Tibial nerve (tissue), 4 donors: ENCODE measurements around the gene MSH6. TPM values are rescaled to one million over a fixed set of nuclear protein-coding genes. Genes with fewer than 3 reads are reported as not detected.

ENCODE experiments used
- DNase-seq, 2 donors: peaks; one replicate each; pipeline ENCODE4 v3.0.0-alpha.2; 2019; ENCODE audit warnings: low spot score in 2 of 2
- H3K27ac ChIP-seq, 4 donors: fragments of 200-600 bp; sonication (generic) in 3 of 4; one replicate each; pipeline ENCODE4 v1.5.1; 2017 to 2019; ENCODE audit warnings: mild to moderate bottlenecking in 1 of 4
- H3K27me3 ChIP-seq, 2 donors: fragments of 200-600 bp; sonication (generic) in 1 of 2; one replicate each; pipeline versions ENCODE4 v1.5.1 to v1.6.0; 2017 to 2019
- H3K36me3 ChIP-seq, 3 donors: fragments of 200-600 bp; sonication (generic); one replicate each; pipeline ENCODE4 v1.5.1; 2018 to 2019
- H3K4me1 ChIP-seq, 4 donors: fragments of 200-600 bp; sonication (generic) in 3 of 4; one replicate each; pipeline ENCODE4 v1.5.1; 2017 to 2019
- H3K4me3 ChIP-seq, 4 donors: fragments of 200-600 bp; sonication (generic) in 3 of 4; one replicate each; pipeline ENCODE4 v1.5.1; 2017 to 2019; ENCODE audit warnings: mild to moderate bottlenecking in 1 of 4, moderate library complexity in 1 of 4
- H3K9me3 ChIP-seq, 4 donors: fragments of 200-600 bp; sonication (generic) in 3 of 4; one replicate each; pipeline ENCODE4 v1.5.1; 2017 to 2019
- CTCF ChIP-seq, 5 experiments: fragments of 200-600 bp in 3 of 5; fragments of 450-650 bp in 2 of 5; sonication (generic) in 3 of 5; IDR thresholded peaks; one replicate each; pipeline ENCODE4 v1.5.1; 2016 to 2019; ENCODE audit warnings: antibody characterized with exemption in 5 of 5, mild to moderate bottlenecking in 3 of 5, moderate library complexity in 2 of 5
- EP300 ChIP-seq, 2 donors: sonication (generic); formaldehyde crosslinking; IDR thresholded peaks; one replicate each; pipeline ENCODE4 v1.6.1; 2017; ENCODE audit warnings: antibody characterized with exemption in 2 of 2, mild to moderate bottlenecking in 1 of 2
- POLR2A ChIP-seq, 2 donors: fragments of 450-650 bp; IDR thresholded peaks; one replicate each; pipeline ENCODE4 v1.6.1; 2017; ENCODE audit warnings: antibody characterized with exemption in 2 of 2, mild to moderate bottlenecking in 2 of 2, moderate library complexity in 2 of 2
- WGBS, 2 donors: methylation state at CpG; one replicate each; pipeline ENCODE4 v1.1.5; 2018; 5-methylcytosine and 5-hydroxymethylcytosine counted together
- total RNA-seq, 4 donors: library from RNA; depleted of rRNA; stranded (reverse); fragments of >200 nt; gene quantifications; one replicate each; pipeline ENCODE4 v1.1.0, GENCODE V29; 2016

The MSH6 gene
- total RNA-seq, 4 donors from 2014 or later = 32.1 to 43.5 (median 37.6) TPM

GRCh38 chr2:47772343-47772742 lies 10.6 kb upstream of the MSH6 start:
- Histone ChIP-seq H3K36me3 (no peaks in the 10 kb centered on the region), H3K4me1 (peaks cover 0 to 7% (median 0%) of the 10 kb centered on the region in 4 donors), H3K4me3 (no peak overlapping the region), H3K27me3 (no peaks in the 10 kb centered on the region), H3K27ac (no peak overlapping the region), H3K9me3 (no peaks in the 10 kb centered on the region)
- TF ChIP-seq POLR2A (IDR thresholded peaks at IDR 0.05) (no peak), CTCF (IDR thresholded peaks at IDR 0.05) (no peak), EP300 (IDR thresholded peaks at IDR 0.05) (no peak)
- DNase-seq = no peak
- 89 to 96% methylated on average over 2 of the region's 2 CpGs for WGBS, 2 donors

GRCh38 chr2:47774567-47774966 lies 8.4 kb upstream of the MSH6 start:
- Histone ChIP-seq H3K27ac (no peak overlapping the region), H3K27me3 (no peaks in the 10 kb centered on the region)
- TF ChIP-seq CTCF (IDR thresholded peaks at IDR 0.05) = no peak
- TF ChIP-seq EP300 (IDR thresholded peaks at IDR 0.05) = no peak
- no peak for TF ChIP-seq POLR2A (IDR thresholded peaks at IDR 0.05)

GRCh38 chr2:47777277-47777937 lies 5.5 kb upstream of the MSH6 start:
- H3K27ac ChIP-seq = no peak overlapping the region
- peaks cover 0 to 6% (median 0%) of the 10 kb centered on the region in 4 donors for H3K4me1 ChIP-seq
- no peak for TF ChIP-seq EP300 (IDR thresholded peaks at IDR 0.05)
- TF ChIP-seq CTCF (IDR thresholded peaks at IDR 0.05) = no peak
- no peak for TF ChIP-seq POLR2A (IDR thresholded peaks at IDR 0.05)
- no peaks in the 10 kb centered on the region for H3K36me3 ChIP-seq
- H3K9me3 ChIP-seq = no peaks in the 10 kb centered on the region
- no peak overlapping the region for H3K4me3 ChIP-seq
- DNase-seq = no peak
- WGBS, 2 donors = 76 to 79% methylated on average over 13 of the region's 13 CpGs
- H3K27me3 ChIP-seq = no peaks in the 10 kb centered on the region

More at GRCh38 chr2:47774567-47774966, 8.4 kb upstream of the MSH6 start:
- no peaks in the 10 kb centered on the region for H3K4me1 ChIP-seq
- no peaks in the 10 kb centered on the region for H3K36me3 ChIP-seq
- H3K4me3 ChIP-seq = no peak overlapping the region
- no peak for DNase-seq
- H3K9me3 ChIP-seq = no peaks in the 10 kb centered on the region

GRCh38 chr2:47778698-47779425 lies 4.1 kb upstream of the MSH6 start:
- Histone ChIP-seq H3K36me3 (no peaks in the 10 kb centered on the region), H3K27me3 (no peaks in the 10 kb centered on the region), H3K27ac (no peak overlapping the region), H3K9me3 (no peaks in the 10 kb centered on the region), H3K4me1 (peaks cover 0 to 6% (median 0%) of the 10 kb centered on the region in 4 donors), H3K4me3 (no peak overlapping the region)
- TF ChIP-seq POLR2A (IDR thresholded peaks at IDR 0.05) = no peak
- TF ChIP-seq CTCF (IDR thresholded peaks at IDR 0.05) = no peak
- DNase-seq = no peak
- 69 to 77% methylated on average over 8 of the region's 8 CpGs for WGBS, 2 donors

GRCh38 chr2:47779426-47779790 lies 3.5 kb upstream of the MSH6 start:
- TF ChIP-seq POLR2A (IDR thresholded peaks at IDR 0.05) (no peak), EP300 (IDR thresholded peaks at IDR 0.05) (no peak), CTCF (IDR thresholded peaks at IDR 0.05) (no peak)
- WGBS, 2 donors = 71 to 80% methylated on average over 8 of the region's 8 CpGs
- H3K27me3 ChIP-seq = no peaks in the 10 kb centered on the region
- H3K9me3 ChIP-seq = no peaks in the 10 kb centered on the region
- DNase-seq = no peak
- H3K36me3 ChIP-seq = no peaks in the 10 kb centered on the region
- no peak overlapping the region for H3K27ac ChIP-seq
- no peak overlapping the region for H3K4me3 ChIP-seq
- H3K4me1 ChIP-seq = peaks cover 0 to 10% (median 0%) of the 10 kb centered on the region in 4 donors
